Right renal cortex interstitium (tissue), 3 donors: ENCODE measurements around the gene LKAAEAR1. TPM values are rescaled to one million over a fixed set of nuclear protein-coding genes. Genes with fewer than 3 reads are reported as not detected.

Source experiments
- DNase-seq, 3 donors: peaks; one replicate each; pipeline ENCODE4 v3.0.0-alpha.2; 2013; ENCODE audit warnings: low read depth in 3 of 3, low spot score in 2 of 3
- polyA plus RNA-seq, 3 donors: library from polyadenylated mRNA; unstranded; fragments of 120-200 nt; gene quantifications; one replicate each; pipeline ENCODE4 v1.2.1, GENCODE V29; 2013; ENCODE audit not compliant: insufficient read length in 3 of 3

LKAAEAR1 gene
- polyA plus RNA-seq, 3 donors: 0.34 TPM; not detected in 2

DNA sequence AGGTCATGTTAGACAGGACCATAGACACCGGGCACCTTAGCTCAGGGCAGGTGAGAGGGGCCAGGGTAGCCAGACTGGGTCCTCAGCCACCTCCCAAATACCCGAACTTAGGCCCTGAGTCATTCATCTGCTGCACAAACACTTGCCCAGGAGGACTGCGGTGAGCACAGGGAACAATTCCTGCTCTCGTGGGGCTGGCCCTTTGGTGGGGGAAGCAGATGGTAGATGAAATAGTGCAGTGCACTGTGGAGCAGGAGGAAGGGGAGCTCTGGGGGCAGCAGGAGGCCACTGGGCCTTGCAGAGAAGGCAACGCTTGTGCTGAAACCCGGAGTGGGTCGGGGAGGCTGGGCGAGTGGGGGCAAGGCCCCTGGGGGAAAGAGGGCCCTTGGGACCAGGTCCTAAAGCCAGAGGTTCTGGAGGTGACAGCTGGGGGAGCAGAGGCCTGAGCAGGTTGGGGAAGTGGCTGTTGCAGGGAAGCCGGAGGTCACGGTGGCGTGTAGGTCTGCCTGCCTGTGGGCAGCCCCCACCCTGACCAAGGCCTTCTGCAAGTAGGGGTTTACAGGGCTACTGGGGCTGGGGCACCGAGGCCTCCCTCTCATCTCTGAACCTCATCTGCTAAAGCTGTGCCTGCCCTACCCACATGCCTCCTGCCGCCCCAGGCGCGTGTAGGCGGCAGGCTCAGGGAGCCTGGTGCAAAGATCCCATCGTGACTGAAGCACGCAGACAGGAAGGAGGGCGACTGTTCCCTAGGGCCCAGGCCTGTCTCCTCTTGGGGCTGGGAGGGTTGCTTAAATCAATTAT, 27.8 kb upstream of the LKAAEAR1 start:
- no peak for DNase-seq

GRCh38 chr20:64110411-64111068, 26.3 kb upstream of the LKAAEAR1 start:
- no peak for DNase-seq

DNA sequence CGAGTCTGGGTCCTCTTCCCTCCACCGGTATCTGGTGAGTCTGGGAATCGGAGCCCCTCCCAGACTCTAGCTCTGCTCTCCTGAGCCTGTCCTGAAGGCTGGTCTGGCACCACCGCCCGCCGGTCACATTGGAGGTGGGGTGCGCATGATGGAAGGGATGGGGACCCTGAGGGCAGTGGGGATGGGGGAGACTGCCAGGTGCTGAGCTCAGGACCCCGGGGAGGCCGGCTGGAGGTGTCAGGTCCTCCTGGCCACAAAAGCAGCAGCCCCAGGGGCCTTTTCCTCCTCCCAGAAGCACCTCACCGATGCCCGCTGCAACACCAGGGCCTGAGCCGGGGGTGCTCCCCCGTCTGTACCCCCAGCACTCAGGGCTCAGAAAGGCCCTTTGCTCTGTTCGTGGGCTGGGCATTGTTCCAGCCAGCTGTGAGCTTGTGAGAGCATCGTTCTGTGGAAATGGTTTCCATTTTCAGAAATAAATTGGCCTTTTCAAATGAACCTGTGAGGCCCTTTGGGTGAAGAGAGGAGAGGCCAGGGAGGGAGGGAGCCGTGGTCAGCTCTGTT, 25.7 kb upstream of the LKAAEAR1 start:
- no peak for DNase-seq

DNA sequence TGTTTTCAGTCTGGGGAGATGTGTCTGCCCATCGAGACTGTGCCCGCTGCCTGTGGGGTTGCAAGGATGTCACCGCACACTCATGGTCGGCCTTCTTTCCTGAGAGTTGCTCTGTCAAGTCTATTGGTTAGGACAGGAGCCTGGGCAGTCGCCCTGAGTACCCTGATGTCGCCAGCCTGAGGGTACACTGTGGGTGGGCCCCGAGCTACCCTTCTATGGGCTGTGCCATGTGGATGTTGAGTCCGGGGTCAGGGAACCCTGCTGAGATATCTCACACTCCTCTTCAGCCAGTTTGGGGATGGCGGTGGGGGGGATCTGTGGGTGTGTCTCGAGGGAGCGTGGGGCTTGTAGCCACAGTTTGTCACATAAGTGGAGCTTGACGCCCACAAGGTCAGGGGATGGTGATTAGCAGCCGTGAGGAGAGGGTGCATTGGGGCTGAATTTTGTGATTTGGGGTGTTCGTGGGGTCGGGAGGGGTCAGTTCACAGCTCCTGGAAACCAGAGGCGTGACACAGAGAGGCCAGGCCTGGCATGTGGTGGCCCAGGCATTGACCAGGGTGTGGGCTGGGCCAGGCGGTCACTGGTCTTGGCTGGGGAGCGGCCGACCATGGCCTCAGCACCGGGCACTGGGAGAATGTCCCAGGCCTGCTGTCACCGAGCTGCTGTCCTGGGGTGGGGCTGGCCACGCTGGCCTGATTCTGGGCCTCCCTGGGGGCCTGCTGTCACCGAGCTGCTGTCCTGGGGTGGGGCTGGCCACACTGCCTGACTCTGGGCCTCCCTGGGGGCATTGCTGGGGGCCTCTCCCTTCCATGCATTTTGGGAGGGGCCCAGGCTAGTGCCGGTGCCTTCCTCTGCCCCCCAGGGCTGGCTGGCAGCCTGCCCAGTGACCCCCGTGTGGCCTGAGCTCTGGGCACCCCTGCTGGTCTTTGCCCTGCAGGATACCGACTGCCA, 24.8 kb upstream of the LKAAEAR1 start:
- no peak for DNase-seq

- no peak for DNase-seq
These were observed 23.7 kb upstream of the LKAAEAR1 start for GRCh38 chr20:64107736-64108457.

DNA sequence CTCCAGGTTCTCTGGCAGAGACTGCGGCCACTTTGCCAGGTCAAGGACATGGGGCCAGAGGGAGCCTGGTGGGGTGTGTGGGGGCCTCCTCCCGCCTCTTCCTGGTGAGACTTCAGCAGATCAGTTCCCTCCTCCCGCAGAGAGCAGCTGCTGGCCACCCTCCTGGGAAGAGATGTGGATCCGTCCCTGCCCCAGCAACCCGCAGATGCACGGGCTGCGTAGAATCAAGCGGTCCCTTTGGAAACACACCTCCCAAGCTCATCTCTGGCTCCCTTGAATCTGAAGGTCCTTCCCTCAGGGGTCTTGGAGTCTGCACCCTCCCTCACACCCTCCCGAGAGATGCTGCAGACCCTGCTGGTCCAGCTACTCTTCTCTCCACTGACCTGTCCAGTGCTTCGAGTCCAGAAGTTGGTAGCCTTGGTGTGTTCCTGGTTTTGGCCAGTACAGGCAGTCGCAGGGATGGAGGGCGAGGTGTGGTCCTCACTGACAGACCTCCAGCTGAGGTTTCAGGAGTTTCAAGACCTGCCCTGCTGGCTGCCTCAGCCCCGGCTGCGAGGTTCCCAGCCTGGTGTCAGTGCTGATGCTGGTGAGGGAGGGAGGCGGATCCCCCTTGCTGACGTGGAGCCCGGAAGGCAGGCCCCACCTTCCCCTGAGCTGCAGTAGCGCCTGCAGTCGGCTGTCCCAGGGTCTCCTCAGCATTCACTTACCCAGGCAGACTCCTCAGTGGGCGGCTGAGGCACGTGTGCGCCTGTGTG, 23.0 kb upstream of the LKAAEAR1 start, which contains the start of gene NPBWR2:
Gene NPBWR2 (minus strand): TSS at position 585 of the 755 bp plus-strand sequence. CDS start 734 bp downstream, outside the sequence.
- no peak for DNase-seq

GRCh38 chr20:64106435-64106961, 22.3 kb upstream of the LKAAEAR1 start:
- DNase-seq: no peak

DNA sequence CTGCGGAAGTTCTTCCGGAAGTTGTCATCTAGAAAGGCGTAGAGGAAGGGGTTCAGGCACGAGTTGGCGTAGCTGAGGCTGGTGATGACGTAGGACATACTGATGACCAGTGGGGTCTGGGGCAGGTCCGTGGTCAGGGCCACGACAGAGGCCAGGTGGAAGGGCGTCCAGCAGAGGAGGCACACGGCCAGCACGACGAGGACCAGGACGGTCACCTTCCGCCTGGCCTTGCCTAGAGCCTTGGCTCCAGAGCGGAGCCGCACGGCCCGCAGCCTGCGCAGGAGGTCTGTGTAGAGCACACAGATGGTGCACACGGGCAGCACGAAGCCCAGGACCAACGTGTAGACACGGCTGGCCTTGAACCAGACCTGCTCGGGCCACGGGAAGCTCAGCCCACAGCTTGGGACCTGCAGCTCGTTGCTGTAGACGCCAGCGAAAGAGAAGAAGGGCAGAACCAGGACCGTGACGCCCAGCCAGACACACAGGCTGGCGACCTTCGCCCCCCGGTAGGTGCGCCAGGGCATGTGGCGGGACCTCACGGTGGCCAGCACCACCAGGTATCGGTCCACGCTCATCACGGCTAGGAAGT, 21.7 kb upstream of the LKAAEAR1 start:
- DNase-seq: no peak

DNA sequence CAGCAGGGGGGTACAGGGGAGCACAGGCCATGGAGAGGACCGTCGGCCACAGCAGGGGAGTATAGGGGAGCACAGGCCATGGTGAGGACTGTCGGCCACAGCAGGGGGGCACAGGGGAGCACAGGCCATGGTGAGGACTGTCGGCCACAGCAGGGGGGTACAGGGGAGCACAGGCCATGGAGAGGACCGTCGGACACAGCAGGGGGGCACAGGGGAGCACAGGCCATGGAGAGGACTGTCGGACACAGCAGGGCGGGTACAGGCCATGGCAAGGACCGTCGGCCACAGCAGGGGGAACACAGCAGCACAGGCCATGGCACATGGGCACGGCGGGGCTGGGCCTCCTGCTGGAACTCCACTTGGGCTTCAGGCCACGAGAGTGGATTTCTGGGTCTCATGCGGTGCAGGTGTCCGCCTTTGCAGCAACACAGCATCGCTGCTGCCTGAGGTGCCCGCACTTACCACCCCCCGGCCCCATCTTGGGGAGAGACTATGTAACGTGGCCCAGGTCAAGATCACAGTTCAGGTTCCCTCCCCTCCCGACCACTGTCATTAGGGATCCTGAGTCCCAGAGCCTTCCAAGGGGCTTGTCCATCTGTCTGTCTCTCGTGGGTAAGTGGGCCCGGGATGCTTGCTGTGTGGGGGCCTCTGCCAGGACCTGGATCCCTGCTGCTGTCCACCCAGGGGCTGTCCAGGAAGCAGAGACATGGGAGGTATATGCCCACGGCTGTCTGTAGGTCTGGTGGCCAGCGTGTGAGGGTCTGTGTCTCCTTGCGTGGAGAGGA, 20.7 kb upstream of the LKAAEAR1 start:
- no peak for DNase-seq

- no peak for DNase-seq
These were observed 19.9 kb upstream of the LKAAEAR1 start for GRCh38 chr20:64103871-64104666.

- no peak for DNase-seq
These were observed 18.6 kb upstream of the LKAAEAR1 start for GRCh38 chr20:64102647-64103354.

GRCh38 chr20:64101731-64102621, 17.8 kb upstream of the LKAAEAR1 start:
- DNase-seq: no peak

GRCh38 chr20:64100946-64101688, 16.9 kb upstream of the LKAAEAR1 start:
- no peak for DNase-seq

- DNase-seq: no peak
These were observed 16.3 kb upstream of the LKAAEAR1 start for GRCh38 chr20:64100566-64100888.
